WTC11 (cell line): ENCODE results near the gene LRRC27. TPM values are rescaled to one million over a fixed set of nuclear protein-coding genes. Genes with fewer than 3 reads are reported as not detected.

ENCODE experiments used
- ATAC-seq: fragments of 200-7000 bp; cut with Tn5 transposase; 2 replicates; pipeline ENCODE4 v1.10.0; 2021; ENCODE audit warnings: mild to moderate bottlenecking, moderate library complexity
- CTCF ChIA-PET: fragments of 300-600 bp; sonication (Branson Sonifier 250); formaldehyde crosslinking; loops from one replicate; lab custom pipeline; 2021; ENCODE audit warnings: antibody characterized with exemption; lab: Charles Lee
- POLR2A ChIA-PET: fragments of 350-600 bp; sonication (Branson Sonifier 250); formaldehyde crosslinking; loops from one replicate; lab custom pipeline; 2021; ENCODE audit warnings: antibody characterized with exemption; lab: Charles Lee
- DNase-seq: peaks from one replicate; pipeline ENCODE4 v3.0.0; 2021; ENCODE audit warnings: low spot score
- H3K27ac Mint-ChIP-seq: 2 replicates; pipeline ENCODE4 v1.8.0; 2021; ENCODE audit warnings: mixed read lengths
- H3K27me3 Mint-ChIP-seq: 2 replicates; pipeline ENCODE4 v1.8.0; 2021; ENCODE audit warnings: low read depth, mild to moderate bottlenecking, moderate library complexity, mixed read lengths
- H3K36me3 Mint-ChIP-seq: 2 replicates; pipeline ENCODE4 v1.8.0; 2021; ENCODE audit warnings: mixed read lengths
- H3K4me1 Mint-ChIP-seq: 2 replicates; pipeline ENCODE4 v1.8.0; 2022; ENCODE audit warnings: mixed read lengths
- H3K4me3 Mint-ChIP-seq: 2 replicates; pipeline ENCODE4 v1.8.0; 2021; ENCODE audit warnings: mild to moderate bottlenecking, moderate library complexity, mixed read lengths
- H3K9me3 Mint-ChIP-seq: 2 replicates; pipeline ENCODE4 v1.8.0; 2021; ENCODE audit warnings: mixed read lengths
- ATF1 ChIP-seq: sonication (generic); formaldehyde crosslinking; IDR thresholded peaks from 2 replicates; pipeline ENCODE4 v1.8.1; 2023; ENCODE audit warnings: mild to moderate bottlenecking, moderate library complexity, missing genetic modification reagents
- CREM ChIP-seq: sonication (generic); formaldehyde crosslinking; IDR thresholded peaks from 2 replicates; pipeline ENCODE4 v1.8.1; 2022; ENCODE audit warnings: mild to moderate bottlenecking, missing genetic modification reagents, moderate library complexity
- ELF4 ChIP-seq: sonication (generic); formaldehyde crosslinking; IDR thresholded peaks from 2 replicates; pipeline ENCODE4 v1.8.1; 2022; ENCODE audit warnings: low read depth, mild to moderate bottlenecking, moderate library complexity, missing genetic modification reagents
- HMGA2 ChIP-seq: fragments of 250-450 bp; sonication (Bioruptor Pico); IDR thresholded peaks from 2 replicates; pipeline ENCODE4 v1.4.0; 2021; ENCODE audit warnings: mild to moderate bottlenecking, moderate library complexity
- IRF2 ChIP-seq: sonication (generic); formaldehyde crosslinking; IDR thresholded peaks from 2 replicates; pipeline ENCODE4 v1.8.0; 2022; ENCODE audit warnings: low read depth, missing genetic modification reagents, borderline replicate concordance
- NFYB ChIP-seq: sonication (generic); formaldehyde crosslinking; conservative IDR thresholded peaks from 2 replicates; pipeline ENCODE4 v1.8.0; 2022; ENCODE audit warnings: low read depth, missing genetic modification reagents
- RELA ChIP-seq: sonication (generic); formaldehyde crosslinking; IDR thresholded peaks from 2 replicates; pipeline ENCODE4 v1.8.1; 2022; ENCODE audit warnings: missing genetic modification reagents, mild to moderate bottlenecking, borderline replicate concordance
- ZBTB21 ChIP-seq: sonication (generic); formaldehyde crosslinking; IDR thresholded peaks from 2 replicates; pipeline ENCODE4 v1.8.1; 2023; ENCODE audit warnings: mild to moderate bottlenecking, missing genetic modification reagents, borderline replicate concordance
- ZNF263 ChIP-seq: sonication (generic); formaldehyde crosslinking; IDR thresholded peaks from 2 replicates; pipeline ENCODE4 v1.8.1; 2022; ENCODE audit warnings: low read depth, mild to moderate bottlenecking, moderate library complexity, missing genetic modification reagents
- total RNA-seq: library from RNA; stranded (reverse); gene quantifications from 3 replicates; pipeline ENCODE4 v1.2.3, GENCODE V29; 2021
- TF ChIP-seq, protein P1 (sequence below): fragments of 250-450 bp; sonication (Bioruptor Pico); IDR thresholded peaks from 2 replicates; pipeline ENCODE4 v1.9.0; 2021; ENCODE audit warnings: mild to moderate bottlenecking
- TF ChIP-seq, protein P2 (sequence below): sonication (generic); formaldehyde crosslinking; IDR thresholded peaks from 2 replicates; pipeline ENCODE4 v1.8.1; 2022; ENCODE audit warnings: mild to moderate bottlenecking, moderate library complexity, missing genetic modification reagents
- TF ChIP-seq, protein P3 (sequence below): sonication (generic); formaldehyde crosslinking; IDR thresholded peaks from 2 replicates; pipeline ENCODE4 v1.8.1; 2022; ENCODE audit warnings: missing genetic modification reagents, borderline replicate concordance
- TF ChIP-seq, protein P4 (sequence below): fragments of 250-450 bp; sonication (Bioruptor Pico); IDR thresholded peaks from 2 replicates; pipeline ENCODE4 v2.1.2; 2022; ENCODE audit warnings: mild to moderate bottlenecking, moderate library complexity
- TF ChIP-seq, protein P5 (sequence below): sonication (generic); formaldehyde crosslinking; IDR thresholded peaks from 2 replicates; pipeline ENCODE4 v1.8.1; 2023; ENCODE audit warnings: mild to moderate bottlenecking, missing genetic modification reagents, borderline replicate concordance
- TF ChIP-seq, protein P6 (sequence below): sonication (generic); formaldehyde crosslinking; IDR thresholded peaks from 2 replicates; pipeline ENCODE4 v1.8.0; 2023; ENCODE audit warnings: mild to moderate bottlenecking, missing genetic modification reagents
- TF ChIP-seq, protein P7 (sequence below): fragments of 200-600 bp; IDR thresholded peaks from 2 replicates; pipeline ENCODE4 v1.8.0; 2022; ENCODE audit warnings: antibody characterized with exemption

LRRC27 gene
- total RNA-seq, 1 experiment from 2014 or later: 4.4 TPM

DNA sequence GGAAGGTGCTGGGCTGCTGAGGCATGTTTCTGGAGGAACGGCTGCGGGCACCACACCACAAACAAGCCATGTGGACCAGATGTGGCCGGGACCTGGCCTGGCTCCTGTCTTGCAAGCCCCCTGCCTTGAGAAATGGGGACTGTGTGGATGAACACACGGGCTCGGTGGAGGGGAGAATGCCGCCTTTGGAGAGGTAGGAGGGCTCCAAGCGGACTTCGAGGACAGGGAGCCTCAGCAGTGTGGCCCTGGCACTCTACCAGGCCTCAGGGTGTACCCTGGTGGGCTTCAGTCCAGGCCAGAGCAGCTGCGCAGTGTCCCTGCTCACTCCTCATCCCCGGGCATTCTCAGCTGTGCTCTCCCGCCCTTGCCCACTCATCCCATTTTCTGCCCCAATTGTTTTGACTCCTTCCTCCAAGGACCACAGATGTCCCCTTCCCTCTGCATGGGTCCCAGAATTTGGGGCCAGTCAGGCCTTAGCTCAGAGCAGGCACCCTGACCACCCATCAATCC is 96.5 kb downstream of the LRRC27 start:
- Mint-ChIP-seq H3K9me3 (peaks cover 3% of the 10 kb centered on the region; the same call in 1 of the 2 replicates), H3K36me3 (no peaks in the 10 kb centered on the region), H3K4me1 (no peaks in the 10 kb centered on the region), H3K4me3 (no peak overlapping the region), H3K27me3 (no peaks in the 10 kb centered on the region), H3K27ac (no peak overlapping the region)
- ATAC-seq (no peak), DNase-seq (no peak)
- ChIA-PET CTCF (no interaction called here), POLR2A (no interaction called here)
- TF ChIP-seq, protein P1, sequence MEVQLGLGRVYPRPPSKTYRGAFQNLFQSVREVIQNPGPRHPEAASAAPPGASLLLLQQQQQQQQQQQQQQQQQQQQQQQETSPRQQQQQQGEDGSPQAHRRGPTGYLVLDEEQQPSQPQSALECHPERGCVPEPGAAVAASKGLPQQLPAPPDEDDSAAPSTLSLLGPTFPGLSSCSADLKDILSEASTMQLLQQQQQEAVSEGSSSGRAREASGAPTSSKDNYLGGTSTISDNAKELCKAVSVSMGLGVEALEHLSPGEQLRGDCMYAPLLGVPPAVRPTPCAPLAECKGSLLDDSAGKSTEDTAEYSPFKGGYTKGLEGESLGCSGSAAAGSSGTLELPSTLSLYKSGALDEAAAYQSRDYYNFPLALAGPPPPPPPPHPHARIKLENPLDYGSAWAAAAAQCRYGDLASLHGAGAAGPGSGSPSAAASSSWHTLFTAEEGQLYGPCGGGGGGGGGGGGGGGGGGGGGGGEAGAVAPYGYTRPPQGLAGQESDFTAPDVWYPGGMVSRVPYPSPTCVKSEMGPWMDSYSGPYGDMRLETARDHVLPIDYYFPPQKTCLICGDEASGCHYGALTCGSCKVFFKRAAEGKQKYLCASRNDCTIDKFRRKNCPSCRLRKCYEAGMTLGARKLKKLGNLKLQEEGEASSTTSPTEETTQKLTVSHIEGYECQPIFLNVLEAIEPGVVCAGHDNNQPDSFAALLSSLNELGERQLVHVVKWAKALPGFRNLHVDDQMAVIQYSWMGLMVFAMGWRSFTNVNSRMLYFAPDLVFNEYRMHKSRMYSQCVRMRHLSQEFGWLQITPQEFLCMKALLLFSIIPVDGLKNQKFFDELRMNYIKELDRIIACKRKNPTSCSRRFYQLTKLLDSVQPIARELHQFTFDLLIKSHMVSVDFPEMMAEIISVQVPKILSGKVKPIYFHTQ (CRISPR knock-in tag): no peak
- TF ChIP-seq, protein P2, sequence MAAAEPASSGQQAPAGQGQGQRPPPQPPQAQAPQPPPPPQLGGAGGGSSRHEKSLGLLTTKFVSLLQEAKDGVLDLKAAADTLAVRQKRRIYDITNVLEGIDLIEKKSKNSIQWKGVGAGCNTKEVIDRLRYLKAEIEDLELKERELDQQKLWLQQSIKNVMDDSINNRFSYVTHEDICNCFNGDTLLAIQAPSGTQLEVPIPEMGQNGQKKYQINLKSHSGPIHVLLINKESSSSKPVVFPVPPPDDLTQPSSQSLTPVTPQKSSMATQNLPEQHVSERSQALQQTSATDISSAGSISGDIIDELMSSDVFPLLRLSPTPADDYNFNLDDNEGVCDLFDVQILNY (CRISPR knock-in tag): no peak
- TF ChIP-seq RELA (CRISPR knock-in tag) (no peak), ATF1 (no peak), HMGA2 (no peak), ELF4 (CRISPR knock-in tag) (no peak), NFYB (CRISPR knock-in tag) (no peak), ZNF263 (CRISPR knock-in tag) (no peak), CREM (CRISPR knock-in tag) (no peak), ZBTB21 (CRISPR knock-in tag) (no peak), IRF2 (CRISPR knock-in tag) (no peak)
- TF ChIP-seq, protein P3, sequence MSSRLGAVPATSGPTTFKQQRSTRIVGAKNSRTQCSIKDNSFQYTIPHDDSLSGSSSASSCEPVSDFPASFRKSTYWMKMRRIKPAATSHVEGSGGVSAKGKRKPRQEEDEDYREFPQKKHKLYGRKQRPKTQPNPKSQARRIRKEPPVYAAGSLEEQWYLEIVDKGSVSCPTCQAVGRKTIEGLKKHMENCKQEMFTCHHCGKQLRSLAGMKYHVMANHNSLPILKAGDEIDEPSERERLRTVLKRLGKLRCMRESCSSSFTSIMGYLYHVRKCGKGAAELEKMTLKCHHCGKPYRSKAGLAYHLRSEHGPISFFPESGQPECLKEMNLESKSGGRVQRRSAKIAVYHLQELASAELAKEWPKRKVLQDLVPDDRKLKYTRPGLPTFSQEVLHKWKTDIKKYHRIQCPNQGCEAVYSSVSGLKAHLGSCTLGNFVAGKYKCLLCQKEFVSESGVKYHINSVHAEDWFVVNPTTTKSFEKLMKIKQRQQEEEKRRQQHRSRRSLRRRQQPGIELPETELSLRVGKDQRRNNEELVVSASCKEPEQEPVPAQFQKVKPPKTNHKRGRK (CRISPR knock-in tag): no peak
- TF ChIP-seq, protein P4, sequence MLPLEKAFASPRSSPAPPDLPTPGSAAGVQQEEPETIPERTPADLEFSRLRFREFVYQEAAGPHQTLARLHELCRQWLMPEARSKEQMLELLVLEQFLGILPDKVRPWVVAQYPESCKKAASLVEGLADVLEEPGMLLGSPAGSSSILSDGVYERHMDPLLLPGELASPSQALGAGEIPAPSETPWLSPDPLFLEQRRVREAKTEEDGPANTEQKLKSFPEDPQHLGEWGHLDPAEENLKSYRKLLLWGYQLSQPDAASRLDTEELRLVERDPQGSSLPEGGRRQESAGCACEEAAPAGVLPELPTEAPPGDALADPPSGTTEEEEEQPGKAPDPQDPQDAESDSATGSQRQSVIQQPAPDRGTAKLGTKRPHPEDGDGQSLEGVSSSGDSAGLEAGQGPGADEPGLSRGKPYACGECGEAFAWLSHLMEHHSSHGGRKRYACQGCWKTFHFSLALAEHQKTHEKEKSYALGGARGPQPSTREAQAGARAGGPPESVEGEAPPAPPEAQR (CRISPR knock-in tag): no peak
- TF ChIP-seq, protein P5, sequence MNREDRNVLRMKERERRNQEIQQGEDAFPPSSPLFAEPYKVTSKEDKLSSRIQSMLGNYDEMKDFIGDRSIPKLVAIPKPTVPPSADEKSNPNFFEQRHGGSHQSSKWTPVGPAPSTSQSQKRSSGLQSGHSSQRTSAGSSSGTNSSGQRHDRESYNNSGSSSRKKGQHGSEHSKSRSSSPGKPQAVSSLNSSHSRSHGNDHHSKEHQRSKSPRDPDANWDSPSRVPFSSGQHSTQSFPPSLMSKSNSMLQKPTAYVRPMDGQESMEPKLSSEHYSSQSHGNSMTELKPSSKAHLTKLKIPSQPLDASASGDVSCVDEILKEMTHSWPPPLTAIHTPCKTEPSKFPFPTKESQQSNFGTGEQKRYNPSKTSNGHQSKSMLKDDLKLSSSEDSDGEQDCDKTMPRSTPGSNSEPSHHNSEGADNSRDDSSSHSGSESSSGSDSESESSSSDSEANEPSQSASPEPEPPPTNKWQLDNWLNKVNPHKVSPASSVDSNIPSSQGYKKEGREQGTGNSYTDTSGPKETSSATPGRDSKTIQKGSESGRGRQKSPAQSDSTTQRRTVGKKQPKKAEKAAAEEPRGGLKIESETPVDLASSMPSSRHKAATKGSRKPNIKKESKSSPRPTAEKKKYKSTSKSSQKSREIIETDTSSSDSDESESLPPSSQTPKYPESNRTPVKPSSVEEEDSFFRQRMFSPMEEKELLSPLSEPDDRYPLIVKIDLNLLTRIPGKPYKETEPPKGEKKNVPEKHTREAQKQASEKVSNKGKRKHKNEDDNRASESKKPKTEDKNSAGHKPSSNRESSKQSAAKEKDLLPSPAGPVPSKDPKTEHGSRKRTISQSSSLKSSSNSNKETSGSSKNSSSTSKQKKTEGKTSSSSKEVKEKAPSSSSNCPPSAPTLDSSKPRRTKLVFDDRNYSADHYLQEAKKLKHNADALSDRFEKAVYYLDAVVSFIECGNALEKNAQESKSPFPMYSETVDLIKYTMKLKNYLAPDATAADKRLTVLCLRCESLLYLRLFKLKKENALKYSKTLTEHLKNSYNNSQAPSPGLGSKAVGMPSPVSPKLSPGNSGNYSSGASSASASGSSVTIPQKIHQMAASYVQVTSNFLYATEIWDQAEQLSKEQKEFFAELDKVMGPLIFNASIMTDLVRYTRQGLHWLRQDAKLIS (CRISPR knock-in tag): no peak
- TF ChIP-seq, protein P6, sequence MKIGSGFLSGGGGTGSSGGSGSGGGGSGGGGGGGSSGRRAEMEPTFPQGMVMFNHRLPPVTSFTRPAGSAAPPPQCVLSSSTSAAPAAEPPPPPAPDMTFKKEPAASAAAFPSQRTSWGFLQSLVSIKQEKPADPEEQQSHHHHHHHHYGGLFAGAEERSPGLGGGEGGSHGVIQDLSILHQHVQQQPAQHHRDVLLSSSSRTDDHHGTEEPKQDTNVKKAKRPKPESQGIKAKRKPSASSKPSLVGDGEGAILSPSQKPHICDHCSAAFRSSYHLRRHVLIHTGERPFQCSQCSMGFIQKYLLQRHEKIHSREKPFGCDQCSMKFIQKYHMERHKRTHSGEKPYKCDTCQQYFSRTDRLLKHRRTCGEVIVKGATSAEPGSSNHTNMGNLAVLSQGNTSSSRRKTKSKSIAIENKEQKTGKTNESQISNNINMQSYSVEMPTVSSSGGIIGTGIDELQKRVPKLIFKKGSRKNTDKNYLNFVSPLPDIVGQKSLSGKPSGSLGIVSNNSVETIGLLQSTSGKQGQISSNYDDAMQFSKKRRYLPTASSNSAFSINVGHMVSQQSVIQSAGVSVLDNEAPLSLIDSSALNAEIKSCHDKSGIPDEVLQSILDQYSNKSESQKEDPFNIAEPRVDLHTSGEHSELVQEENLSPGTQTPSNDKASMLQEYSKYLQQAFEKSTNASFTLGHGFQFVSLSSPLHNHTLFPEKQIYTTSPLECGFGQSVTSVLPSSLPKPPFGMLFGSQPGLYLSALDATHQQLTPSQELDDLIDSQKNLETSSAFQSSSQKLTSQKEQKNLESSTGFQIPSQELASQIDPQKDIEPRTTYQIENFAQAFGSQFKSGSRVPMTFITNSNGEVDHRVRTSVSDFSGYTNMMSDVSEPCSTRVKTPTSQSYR (CRISPR knock-in tag): no peak
- TF ChIP-seq, protein P7, sequence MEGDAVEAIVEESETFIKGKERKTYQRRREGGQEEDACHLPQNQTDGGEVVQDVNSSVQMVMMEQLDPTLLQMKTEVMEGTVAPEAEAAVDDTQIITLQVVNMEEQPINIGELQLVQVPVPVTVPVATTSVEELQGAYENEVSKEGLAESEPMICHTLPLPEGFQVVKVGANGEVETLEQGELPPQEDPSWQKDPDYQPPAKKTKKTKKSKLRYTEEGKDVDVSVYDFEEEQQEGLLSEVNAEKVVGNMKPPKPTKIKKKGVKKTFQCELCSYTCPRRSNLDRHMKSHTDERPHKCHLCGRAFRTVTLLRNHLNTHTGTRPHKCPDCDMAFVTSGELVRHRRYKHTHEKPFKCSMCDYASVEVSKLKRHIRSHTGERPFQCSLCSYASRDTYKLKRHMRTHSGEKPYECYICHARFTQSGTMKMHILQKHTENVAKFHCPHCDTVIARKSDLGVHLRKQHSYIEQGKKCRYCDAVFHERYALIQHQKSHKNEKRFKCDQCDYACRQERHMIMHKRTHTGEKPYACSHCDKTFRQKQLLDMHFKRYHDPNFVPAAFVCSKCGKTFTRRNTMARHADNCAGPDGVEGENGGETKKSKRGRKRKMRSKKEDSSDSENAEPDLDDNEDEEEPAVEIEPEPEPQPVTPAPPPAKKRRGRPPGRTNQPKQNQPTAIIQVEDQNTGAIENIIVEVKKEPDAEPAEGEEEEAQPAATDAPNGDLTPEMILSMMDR: no peak
